ENCODE results near the gene ITGA11.

Gene ITGA11

GRCh38 chr15:68417051-68417450, 14.9 kb downstream of the ITGA11 start:
- TF ChIP-seq, protein P1, sequence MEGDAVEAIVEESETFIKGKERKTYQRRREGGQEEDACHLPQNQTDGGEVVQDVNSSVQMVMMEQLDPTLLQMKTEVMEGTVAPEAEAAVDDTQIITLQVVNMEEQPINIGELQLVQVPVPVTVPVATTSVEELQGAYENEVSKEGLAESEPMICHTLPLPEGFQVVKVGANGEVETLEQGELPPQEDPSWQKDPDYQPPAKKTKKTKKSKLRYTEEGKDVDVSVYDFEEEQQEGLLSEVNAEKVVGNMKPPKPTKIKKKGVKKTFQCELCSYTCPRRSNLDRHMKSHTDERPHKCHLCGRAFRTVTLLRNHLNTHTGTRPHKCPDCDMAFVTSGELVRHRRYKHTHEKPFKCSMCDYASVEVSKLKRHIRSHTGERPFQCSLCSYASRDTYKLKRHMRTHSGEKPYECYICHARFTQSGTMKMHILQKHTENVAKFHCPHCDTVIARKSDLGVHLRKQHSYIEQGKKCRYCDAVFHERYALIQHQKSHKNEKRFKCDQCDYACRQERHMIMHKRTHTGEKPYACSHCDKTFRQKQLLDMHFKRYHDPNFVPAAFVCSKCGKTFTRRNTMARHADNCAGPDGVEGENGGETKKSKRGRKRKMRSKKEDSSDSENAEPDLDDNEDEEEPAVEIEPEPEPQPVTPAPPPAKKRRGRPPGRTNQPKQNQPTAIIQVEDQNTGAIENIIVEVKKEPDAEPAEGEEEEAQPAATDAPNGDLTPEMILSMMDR (IDR thresholded peaks at IDR 0.05; ENCODE audit: low read depth, low read length, missing control alignments) = no peak
- DNase-seq (ENCODE audit: low read depth) = no peak
- H3K4me3 ChIP-seq (ENCODE audit: low read depth, low read length) = no peak overlapping the region

GRCh38 chr15:68416158-68416535, 15.8 kb downstream of the ITGA11 start:
- DNase-seq (ENCODE audit: low read depth) = no peak
- TF ChIP-seq, protein P1 (IDR thresholded peaks at IDR 0.05; ENCODE audit: low read depth, low read length, missing control alignments) = no peak
- no peak overlapping the region for H3K4me3 ChIP-seq (ENCODE audit: low read depth, low read length)

GRCh38 chr15:68415501-68416157, 16.3 kb downstream of the ITGA11 start:
- no peak overlapping the region for H3K4me3 ChIP-seq (ENCODE audit: low read depth, low read length)
- DNase-seq (ENCODE audit: low read depth) = no peak
- TF ChIP-seq, protein P1 (IDR thresholded peaks at IDR 0.05; ENCODE audit: low read depth, low read length, missing control alignments) = no peak

- H3K4me3 ChIP-seq (ENCODE audit: low read depth, low read length) = no peak overlapping the region
- DNase-seq (ENCODE audit: low read depth) = no peak
- TF ChIP-seq, protein P1 (IDR thresholded peaks at IDR 0.05; ENCODE audit: low read depth, low read length, missing control alignments) = no peak
Observed at GRCh38 chr15:68415061-68415460, 16.9 kb downstream of the ITGA11 start.

GRCh38 chr15:68414591-68414990, 17.4 kb downstream of the ITGA11 start:
- no peak for DNase-seq (ENCODE audit: low read depth)
- TF ChIP-seq, protein P1 (IDR thresholded peaks at IDR 0.05; ENCODE audit: low read depth, low read length, missing control alignments) = no peak
- H3K4me3 ChIP-seq (ENCODE audit: low read depth, low read length) = no peak overlapping the region

GRCh38 chr15:68414206-68414555, 17.8 kb downstream of the ITGA11 start:
- TF ChIP-seq, protein P1 (IDR thresholded peaks at IDR 0.05; ENCODE audit: low read depth, low read length, missing control alignments) = no peak
- H3K4me3 ChIP-seq (ENCODE audit: low read depth, low read length) = no peak overlapping the region
- DNase-seq (ENCODE audit: low read depth) = no peak

All from GM12864 (cell line).